NCI-H128 (cell line): ENCODE data around the gene NRXN2.
A peak's percentile ranks its signal among the peaks of the same experiment; 100 is the strongest.

ENCODE experiments used
- DNase-seq: peaks from one replicate; lab custom pipeline; 2025; ENCODE audit not compliant: unreplicated experiment; lab: John Stamatoyannopoulos, UW

Gene NRXN2

GRCh38 chr11:64722141-64723065 lies 594 bp downstream of the NRXN2 start:
- DNase-seq: no peak

DNA sequence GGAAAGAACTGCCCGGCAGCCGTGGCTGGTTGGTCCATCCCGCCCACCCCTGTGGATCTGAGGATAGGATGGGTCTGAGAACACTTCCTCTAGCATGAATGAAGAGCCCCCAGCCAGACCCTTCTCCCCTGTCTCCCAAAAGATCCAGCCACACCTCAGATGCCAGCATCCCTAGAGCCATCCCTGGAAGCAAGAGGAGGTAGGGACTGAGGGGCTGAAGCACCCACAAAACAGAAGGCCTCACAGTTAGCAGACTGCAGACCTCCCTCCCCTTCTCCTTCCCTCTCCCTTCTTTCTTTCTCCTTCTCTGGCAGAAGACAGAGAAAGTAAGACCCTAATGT lies 1.7 kb downstream of the NRXN2 start:
- no peak for DNase-seq

- DNase-seq: no peak
Measured at GRCh38 chr11:64720640-64721358, 2.2 kb downstream of the NRXN2 start.

DNA sequence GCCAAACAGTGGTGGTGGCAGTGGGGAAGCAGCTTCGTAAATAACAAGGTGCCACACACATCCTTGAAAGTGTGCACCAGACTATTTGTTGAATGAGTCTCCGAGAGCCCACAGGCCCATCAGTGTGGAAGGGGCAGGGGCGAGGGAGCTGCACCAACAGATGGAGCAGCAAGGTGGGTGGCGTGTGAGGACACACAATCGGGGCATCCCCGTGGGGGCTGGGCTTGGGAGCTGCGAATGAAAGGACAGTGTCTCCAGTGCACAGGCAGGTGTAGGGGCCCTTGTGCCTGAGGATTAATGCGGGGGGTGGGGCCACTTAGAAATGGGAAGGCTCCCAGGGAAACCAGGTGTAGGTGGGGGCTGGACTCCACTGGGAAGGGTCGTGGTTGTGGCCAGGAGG lies 2.8 kb downstream of the NRXN2 start:
- DNase-seq: no peak

DNA sequence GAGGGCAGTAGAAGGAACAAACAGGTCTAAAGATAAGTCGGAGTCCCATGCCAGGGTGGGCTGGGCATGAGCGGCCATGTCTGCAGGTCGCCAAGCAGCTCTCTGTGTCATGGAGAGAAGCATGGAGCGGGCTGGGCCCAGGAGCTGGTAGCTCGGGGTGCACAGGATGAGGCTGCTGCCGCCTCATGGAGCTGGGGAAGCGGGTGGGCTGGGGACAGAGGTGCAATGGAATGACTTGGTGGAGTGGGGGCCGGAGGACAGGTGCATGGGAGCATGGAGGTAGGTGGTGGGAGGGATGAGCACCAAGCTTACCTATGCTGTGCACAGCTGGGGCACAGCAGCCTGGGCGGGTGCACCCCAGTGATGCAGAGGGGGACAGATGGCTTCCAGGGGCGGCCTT lies 3.6 kb downstream of the NRXN2 start:
- no peak for DNase-seq

DNA sequence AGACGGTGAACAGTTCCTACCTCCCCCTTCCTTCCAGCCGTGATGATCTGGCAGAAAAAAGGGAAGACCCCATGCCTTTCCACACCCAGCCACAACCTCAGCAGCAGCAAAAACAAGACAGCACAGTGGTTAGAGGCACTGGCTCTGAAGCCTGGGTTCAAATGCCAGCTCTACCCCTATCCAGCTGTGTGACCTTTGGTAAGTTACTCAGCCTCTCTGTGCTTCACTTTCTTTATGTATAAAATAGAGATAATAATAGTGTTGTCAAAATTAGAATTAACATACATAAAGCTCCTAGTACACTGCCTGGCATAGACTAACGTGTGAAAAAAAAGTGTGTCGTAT lies 4.2 kb downstream of the NRXN2 start:
- DNase-seq: no peak

DNA sequence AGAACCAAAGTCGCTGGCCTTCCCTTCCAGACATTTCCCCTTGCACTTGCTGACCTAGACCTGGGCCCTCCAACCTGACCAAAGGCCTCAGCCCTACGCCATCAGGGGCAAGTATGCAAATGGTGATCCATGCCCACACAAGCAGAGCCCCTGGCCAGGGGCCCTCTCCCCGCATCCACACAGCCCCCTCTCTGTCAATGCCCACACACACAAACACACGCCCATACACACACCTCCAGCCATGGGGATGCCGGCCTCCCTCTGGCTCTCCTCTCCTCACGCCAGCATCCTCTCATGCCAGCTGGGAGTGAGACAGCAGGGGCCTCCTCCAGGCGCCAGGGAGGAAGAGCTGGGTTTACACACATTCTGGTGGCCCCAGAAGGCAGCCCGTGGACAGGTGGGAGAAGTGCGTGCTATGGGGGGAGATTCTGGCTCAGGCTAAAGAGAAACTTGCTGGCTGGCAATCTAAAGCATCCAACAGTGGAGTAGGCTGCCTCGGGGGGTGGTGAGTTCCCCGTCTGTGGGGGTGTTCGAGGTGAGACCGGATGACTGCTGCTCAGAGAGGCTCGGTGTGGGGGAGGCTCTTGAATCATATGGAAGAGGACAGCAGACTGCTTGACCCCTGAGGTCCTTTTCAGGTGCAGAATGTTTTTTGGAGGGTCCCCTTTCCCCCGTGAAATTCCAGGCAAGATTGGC lies 4.8 kb downstream of the NRXN2 start:
- no peak for DNase-seq

DNA sequence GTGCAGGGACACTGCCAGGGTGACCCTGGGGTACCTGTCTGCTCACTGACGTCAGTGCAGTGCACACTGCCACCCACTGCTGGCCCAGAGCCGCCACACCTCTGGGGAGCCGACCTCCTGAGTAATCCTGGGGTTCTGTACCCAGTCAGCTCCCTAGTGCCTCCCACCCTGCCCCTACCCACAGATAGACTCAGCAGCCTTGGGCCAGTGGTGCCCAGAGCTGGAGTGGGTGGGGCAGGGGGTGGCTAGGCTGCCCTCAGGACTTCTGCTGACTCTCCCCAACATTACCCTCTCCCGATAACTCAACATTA lies 5.8 kb downstream of the NRXN2 start:
- DNase-seq: no peak

DNA sequence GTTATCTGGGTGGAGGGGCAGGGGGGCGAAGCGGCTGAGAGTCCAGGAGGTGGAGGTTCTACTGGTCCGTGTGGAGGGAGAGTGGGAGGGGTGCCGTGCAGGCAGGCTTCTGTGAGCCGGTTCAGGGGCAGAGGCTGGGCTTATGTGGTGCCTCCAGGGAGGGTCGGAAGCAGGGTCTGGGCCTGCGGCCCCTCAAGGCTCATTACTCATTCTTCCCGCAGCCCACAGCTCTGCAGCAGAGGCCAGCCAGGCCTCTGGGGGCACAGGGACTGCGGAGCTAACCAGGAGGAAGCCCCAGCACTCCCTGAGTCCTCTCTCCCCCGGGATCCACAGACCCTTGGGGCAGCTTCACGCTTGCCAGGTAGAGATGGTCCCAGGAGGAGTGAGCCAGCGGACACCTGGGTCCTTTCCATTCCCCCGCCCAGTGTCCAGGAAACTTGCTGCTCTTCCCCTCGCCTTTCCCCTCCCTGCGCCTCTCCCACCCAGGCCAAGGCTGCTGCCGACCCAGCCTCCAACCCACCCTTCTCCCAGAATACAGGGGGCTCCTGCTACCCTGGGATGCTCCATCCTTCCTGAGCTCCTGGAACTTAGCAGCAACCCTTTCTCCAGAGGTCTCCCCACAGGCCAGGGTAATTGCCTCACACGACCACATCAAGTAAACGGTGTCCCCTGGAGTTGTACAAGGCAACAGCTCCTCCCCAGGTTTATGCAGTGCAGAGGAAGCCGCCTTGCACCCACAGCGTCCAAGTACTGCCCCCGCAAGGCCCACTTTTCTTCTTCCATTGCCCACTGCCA lies 6.3 kb downstream of the NRXN2 start:
- no peak for DNase-seq

DNA sequence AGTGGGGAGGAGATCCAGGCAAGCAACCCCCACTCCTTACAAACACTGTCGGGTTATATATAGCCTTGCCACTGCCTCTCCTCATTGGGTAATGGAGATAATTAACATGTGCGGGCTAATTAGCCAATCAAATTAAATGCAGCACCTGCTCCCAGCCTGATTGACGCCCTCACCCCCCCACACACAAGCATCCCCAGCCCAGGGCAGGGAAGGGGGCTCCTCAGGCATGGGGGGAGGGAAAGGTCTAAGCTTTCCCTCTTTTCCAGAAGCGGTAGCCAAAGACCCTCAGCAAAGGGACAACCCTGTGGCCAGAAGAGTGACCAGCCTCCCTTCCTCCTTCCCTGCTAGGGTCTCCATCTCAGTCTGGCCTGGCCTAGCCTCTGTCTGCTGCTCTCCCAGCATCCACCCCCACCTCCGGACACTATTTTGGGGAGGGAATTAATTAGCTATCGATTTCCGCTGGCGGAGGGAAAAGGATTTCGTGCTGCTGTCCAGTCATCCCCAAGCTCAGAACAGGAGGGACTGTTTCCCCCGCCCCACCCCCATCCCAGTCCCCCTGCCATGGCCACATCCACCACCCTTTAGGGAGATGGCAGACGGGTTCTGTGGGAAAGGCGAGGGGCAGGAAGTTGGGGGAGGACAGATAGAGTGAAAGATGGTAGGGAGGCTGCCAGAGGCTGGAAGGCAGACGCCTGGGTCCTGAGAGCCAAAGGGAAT lies 7.1 kb downstream of the NRXN2 start:
- no peak for DNase-seq

DNA sequence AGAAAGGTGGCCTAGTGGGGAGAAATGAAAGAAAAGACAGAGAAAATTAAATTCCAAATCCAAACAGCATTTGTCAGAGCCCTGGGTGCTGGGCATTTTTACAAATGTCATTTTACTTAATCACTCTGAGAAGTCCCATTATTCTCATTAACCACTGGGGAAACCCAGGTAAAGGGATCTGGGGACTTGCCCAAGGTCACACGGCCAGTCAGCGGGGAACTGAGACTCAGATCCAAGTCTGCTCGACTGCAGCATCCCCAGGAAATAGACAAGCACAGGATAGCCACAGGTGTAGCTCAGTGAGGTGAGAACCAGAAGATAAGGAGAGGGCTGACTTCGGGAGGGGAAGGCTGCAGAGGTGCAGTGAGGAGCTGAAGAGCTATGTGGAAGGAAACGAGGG lies 7.9 kb downstream of the NRXN2 start:
- no peak for DNase-seq

GRCh38 chr11:64714666-64715065 lies 8.3 kb downstream of the NRXN2 start:
- no peak for DNase-seq

DNA sequence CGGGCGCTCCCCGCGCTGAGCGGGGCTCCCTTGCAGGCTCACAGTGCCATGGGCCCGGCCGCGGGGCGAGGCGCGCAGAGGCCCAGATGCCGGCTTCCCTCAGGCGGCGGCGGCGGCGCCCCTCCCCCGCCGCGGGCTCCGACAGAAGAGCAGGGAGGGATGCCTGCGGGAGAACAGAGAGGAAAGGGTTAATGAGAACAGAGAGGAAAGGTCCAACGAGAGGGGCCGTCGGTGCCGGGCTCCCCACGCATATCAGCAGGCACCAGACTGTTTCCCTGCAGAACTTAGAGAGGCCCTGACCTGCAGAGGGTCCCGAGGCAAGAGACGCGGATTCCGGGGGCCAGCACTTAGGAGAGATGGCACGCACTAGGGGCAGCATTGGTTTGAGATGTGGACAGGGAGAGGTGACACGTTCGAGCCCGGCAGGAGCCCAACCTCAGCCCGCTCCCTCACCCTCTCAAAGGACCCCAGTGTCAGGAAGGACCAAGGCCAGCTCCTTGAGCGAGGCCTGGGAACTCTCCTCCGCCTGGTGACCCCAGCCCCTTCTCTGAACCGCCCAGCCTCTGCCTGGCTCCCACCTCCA lies 9.1 kb downstream of the NRXN2 start:
- DNase-seq: no peak

- peak; percentile 19 for DNase-seq
Measured at GRCh38 chr11:64713016-64713707, 9.8 kb downstream of the NRXN2 start.

- no peak for DNase-seq
Measured at GRCh38 chr11:64712430-64713015, 10.5 kb downstream of the NRXN2 start.

DNA sequence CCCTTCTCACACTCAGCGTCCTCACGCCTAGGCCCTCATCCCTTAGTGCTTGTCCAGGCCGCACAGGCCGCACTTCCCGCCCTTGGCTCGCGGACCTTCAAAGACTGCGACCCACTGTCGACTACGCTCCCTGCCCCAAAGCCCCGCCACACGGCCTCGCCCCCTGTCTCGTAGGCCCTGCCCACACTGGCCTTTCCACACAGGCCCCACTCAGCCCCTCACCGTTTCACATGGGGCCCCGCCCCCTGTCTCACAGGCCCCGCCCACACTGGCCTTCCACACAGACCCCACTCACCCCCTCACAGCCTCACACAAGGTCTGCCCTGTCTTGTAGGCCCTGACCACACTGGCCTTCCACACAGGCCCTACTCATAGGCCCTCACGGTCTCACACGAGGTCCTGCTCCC lies 11.0 kb downstream of the NRXN2 start:
- DNase-seq: no peak

DNA sequence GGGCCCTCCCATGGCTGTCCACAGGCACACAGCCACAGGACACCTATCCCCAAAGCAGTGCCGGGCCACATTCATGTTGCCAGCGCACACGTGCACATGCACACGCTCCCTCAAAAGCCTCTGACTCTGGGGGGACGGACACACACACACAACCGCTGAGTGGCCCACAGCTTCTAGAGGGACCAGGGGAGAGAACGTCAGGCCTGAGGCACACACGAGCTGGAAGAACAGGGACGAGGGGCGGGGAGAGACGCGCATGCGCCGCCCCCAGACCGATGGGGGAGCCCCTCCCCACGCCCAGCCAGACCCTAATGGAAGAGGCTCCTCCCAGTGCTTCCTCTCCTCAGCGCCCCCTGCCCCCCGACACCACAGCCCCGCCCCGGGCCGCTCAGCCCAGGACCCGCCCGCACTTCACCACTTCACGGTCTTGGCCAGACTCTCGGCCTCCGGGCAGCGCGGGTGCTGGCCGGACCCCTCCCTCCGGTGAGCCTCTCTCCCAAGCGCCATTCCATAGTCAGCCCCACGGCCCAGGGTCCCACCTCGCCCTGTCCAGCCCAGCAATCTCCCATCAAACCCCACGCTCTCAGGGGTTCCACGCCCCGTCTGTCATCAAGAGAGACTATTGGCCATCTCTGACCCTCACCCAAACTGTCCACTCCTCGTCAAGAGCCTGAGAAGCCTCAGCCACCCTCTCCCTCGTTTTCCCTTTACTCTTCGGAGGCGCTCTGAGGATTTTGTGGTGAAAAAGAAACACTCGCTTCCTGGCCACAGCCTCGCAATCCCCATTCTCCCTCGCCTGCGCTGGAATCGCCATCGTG lies 11.7 kb downstream of the NRXN2 start:
- no peak for DNase-seq

GRCh38 chr11:64710418-64711137 lies 12.4 kb downstream of the NRXN2 start:
- DNase-seq: no peak
